KOPT-K1 (cell line): ENCODE data around the gene GOT1.

Experiments used
- H3K27ac ChIP-seq: fragments of 200-600 bp; sonication (generic); 2 replicates; pipeline ENCODE4 v1.5.1; 2016; ENCODE audit warnings: antibody characterized with exemption, mild to moderate bottlenecking, low read depth, low read length; ENCODE audit not compliant: poor library complexity, severe bottlenecking
- H3K36me3 ChIP-seq: fragments of 200-600 bp; sonication (generic); 2 replicates; pipeline ENCODE4 v1.5.1; 2017; ENCODE audit warnings: antibody characterized with exemption, mild to moderate bottlenecking, low read length, moderate library complexity; ENCODE audit not compliant: insufficient read depth
- H3K9me3 ChIP-seq: fragments of 200-600 bp; sonication (generic); 2 replicates; pipeline ENCODE4 v1.5.1; 2017; ENCODE audit warnings: antibody characterized with exemption, low read length, mild to moderate bottlenecking; ENCODE audit not compliant: insufficient read depth, poor library complexity, severe bottlenecking

The GOT1 gene

GRCh38 chr10:99366666-99367065 is 63.8 kb downstream of the GOT1 start:
- H3K9me3 ChIP-seq = no peaks in the 10 kb centered on the region
- H3K36me3 ChIP-seq = no peaks in the 10 kb centered on the region
- no peak overlapping the region for H3K27ac ChIP-seq

- H3K27ac ChIP-seq = no peak overlapping the region
- no peaks in the 10 kb centered on the region for H3K36me3 ChIP-seq
- H3K9me3 ChIP-seq = no peaks in the 10 kb centered on the region
Observed at GRCh38 chr10:99365736-99366135, 64.7 kb downstream of the GOT1 start.

DNA sequence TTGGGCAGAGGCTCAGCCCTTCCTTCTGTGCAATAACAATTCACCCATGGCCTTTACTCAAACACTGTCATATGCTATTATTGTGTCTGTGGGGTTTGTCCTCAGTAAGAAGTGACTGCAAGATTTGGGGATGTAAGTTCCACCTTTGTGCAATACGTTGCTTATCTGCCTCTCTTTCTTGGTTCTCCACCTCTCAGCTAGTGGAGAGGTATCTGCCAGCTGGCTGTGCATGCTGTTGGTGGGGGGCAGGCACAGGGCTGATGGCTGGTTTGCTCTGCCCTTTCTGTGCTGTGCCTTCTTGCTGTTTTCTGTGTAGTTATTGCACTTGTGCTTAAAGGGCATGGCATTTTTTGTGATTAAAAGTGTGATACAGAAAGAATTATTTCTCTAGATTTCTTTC is 65.1 kb downstream of the GOT1 start:
- H3K36me3 ChIP-seq = no peaks in the 10 kb centered on the region
- no peaks in the 10 kb centered on the region for H3K9me3 ChIP-seq

DNA sequence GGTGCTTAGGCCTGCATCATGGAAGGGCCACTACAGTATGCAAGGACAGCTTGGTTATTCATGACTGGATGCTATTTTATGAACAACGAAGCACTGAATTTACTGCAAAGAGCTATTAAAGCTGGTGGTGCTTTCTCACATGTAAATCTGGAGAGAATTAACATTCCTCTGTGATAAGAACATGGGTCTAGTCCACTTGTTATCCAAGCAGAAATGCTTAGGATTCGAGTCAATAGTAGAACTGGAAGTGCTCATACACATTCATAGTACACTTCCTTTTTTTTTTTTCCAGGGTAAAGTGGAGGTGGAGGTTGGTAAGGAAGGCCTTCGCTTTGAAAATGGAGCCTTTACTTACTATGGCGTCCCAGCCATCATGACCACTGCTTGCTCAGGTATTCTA is 66.3 kb downstream of the GOT1 start:
- H3K36me3 ChIP-seq = no peaks in the 10 kb centered on the region
- no peaks in the 10 kb centered on the region for H3K9me3 ChIP-seq
- no peak overlapping the region for H3K27ac ChIP-seq

More for the DNA sequence above, 65.1 kb downstream of the GOT1 start:
- H3K27ac ChIP-seq = no peak overlapping the region

- H3K27ac ChIP-seq = no peak overlapping the region
- no peaks in the 10 kb centered on the region for H3K36me3 ChIP-seq
- no peaks in the 10 kb centered on the region for H3K9me3 ChIP-seq
Observed at GRCh38 chr10:99360934-99361333, 69.5 kb downstream of the GOT1 start.

DNA sequence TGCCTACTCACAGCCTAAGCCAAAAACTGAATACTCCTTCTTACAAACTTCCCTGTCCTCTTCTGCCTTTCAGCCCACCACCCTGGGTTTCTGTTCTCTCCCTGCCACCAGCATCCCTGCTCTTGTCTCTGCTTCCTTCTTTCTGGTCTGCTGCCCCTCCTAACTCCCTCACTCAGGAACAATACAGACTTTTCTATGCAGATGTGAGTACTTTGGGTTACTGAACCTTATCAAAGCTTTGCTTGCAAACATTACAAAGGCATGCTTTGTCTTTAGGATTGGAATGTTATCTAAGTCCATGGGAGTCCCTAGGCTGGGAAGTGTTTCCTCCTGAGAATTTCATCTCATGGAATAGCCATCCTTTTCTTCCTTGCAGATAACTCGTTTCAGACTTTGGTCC is 72.3 kb downstream of the GOT1 start:
- Histone ChIP-seq H3K27ac (no peak overlapping the region), H3K9me3 (no peaks in the 10 kb centered on the region)

DNA sequence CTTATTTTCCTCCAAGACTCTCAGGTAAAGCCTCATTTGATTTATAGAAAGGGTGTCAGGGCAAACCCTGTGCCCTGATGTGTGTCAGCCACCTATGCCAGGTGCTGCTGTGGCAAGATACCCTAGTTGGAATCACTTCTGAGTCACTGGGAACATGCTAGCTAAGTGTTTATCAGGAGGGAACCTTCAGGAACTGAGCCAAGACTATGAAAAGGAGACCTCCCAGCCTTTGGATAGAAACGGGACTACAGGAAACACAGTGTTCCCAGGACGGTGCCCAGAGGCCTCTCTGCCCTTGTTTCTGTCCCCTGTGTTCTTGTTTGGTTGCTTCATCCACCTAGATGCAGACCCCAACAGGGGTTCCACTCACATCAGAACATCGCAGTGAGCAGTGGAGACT is 72.7 kb downstream of the GOT1 start:
- H3K9me3 ChIP-seq = no peaks in the 10 kb centered on the region
- no peaks in the 10 kb centered on the region for H3K36me3 ChIP-seq
- H3K27ac ChIP-seq = no peak overlapping the region

More for the DNA sequence above, 72.3 kb downstream of the GOT1 start:
- H3K36me3 ChIP-seq = no peaks in the 10 kb centered on the region

- no peaks in the 10 kb centered on the region for H3K36me3 ChIP-seq
- H3K9me3 ChIP-seq = no peaks in the 10 kb centered on the region
- H3K27ac ChIP-seq = no peak overlapping the region
Observed at GRCh38 chr10:99353182-99353581, 77.2 kb downstream of the GOT1 start.

GRCh38 chr10:99347672-99348071 is 82.8 kb downstream of the GOT1 start:
- no peak overlapping the region for H3K27ac ChIP-seq
- no peaks in the 10 kb centered on the region for H3K36me3 ChIP-seq
- no peaks in the 10 kb centered on the region for H3K9me3 ChIP-seq
